Spleen (tissue), 11 donors: ENCODE data around the gene ABAT. TPM values are rescaled to one million over a fixed set of nuclear protein-coding genes. Genes with fewer than 3 reads are reported as not detected.
A peak's percentile ranks its signal among the peaks of the same experiment; 100 is the strongest.

Experiments used
- DNase-seq: peaks from one replicate; pipeline ENCODE4 v3.0.0-alpha.2; 2020
- H3K27ac ChIP-seq, 8 donors: fragments of 200-600 bp; sonication (generic) in 7 of 8; 1 replicate in 4 of 8; 2 replicates in 4 of 8; pipeline versions ENCODE4 v1.5.0 to v1.8.0; 2016 to 2021; ENCODE audit warnings: inconsistent platforms in 4 of 8, mild to moderate bottlenecking in 4 of 8, moderate library complexity in 1 of 8
- H3K27me3 ChIP-seq, 7 donors: fragments of 200-600 bp; sonication (generic) in 6 of 7; replicated peaks in 1 of 7; 1 replicate in 4 of 7; 2 replicates in 3 of 7; pipeline versions ENCODE4 v1.5.0 to v1.8.0; 2016 to 2021; ENCODE audit warnings: inconsistent platforms in 3 of 7, mild to moderate bottlenecking in 1 of 7
- H3K36me3 ChIP-seq, 6 donors: fragments of 200-600 bp; sonication (generic) in 5 of 6; 1 replicate in 4 of 6; 2 replicates in 2 of 6; pipeline versions ENCODE4 v1.5.0 to v1.8.0; 2016 to 2021; ENCODE audit warnings: inconsistent platforms in 2 of 6
- H3K4me1 ChIP-seq, 6 donors: fragments of 200-600 bp; sonication (generic) in 5 of 6; 1 replicate in 3 of 6; 2 replicates in 3 of 6; pipeline versions ENCODE4 v1.5.0 to v1.8.0; 2016 to 2021; ENCODE audit warnings: inconsistent platforms in 3 of 6
- H3K4me3 ChIP-seq, 8 donors: fragments of 200-600 bp; sonication (generic) in 7 of 8; 1 replicate in 4 of 8; 2 replicates in 4 of 8; pipeline versions ENCODE4 v1.5.0 to v1.8.0; 2016 to 2021; ENCODE audit warnings: inconsistent platforms in 4 of 8, mild to moderate bottlenecking in 4 of 8, moderate library complexity in 2 of 8
- H3K9me3 ChIP-seq, 8 donors: fragments of 200-600 bp; sonication (generic) in 7 of 8; 1 replicate in 4 of 8; 2 replicates in 4 of 8; pipeline versions ENCODE4 v1.5.0 to v1.8.0; 2016 to 2021; ENCODE audit warnings: inconsistent platforms in 4 of 8
- CTCF ChIP-seq, 11 experiments: fragments of 200-600 bp in 7 of 11; fragments of 450-650 bp in 4 of 11; sonication (generic) in 4 of 11; IDR thresholded peaks in 8 of 11; conservative IDR thresholded peaks in 3 of 11; 1 replicate in 7 of 11; 2 replicates in 4 of 11; pipeline versions ENCODE4 v1.4.0 to v1.8.0; 2016 to 2021; ENCODE audit warnings: antibody characterized with exemption in 11 of 11, inconsistent platforms in 4 of 11, mild to moderate bottlenecking in 1 of 11
- POLR2A ChIP-seq, 3 donors: fragments of 450-650 bp; IDR thresholded peaks; one replicate each; pipeline ENCODE4 v1.5.1; 2017; ENCODE audit warnings: antibody characterized with exemption in 3 of 3, mild to moderate bottlenecking in 1 of 3
- POLR2AphosphoS5 ChIP-seq, 3 donors: sonication (generic); formaldehyde crosslinking; IDR thresholded peaks; one replicate each; pipeline ENCODE4 v1.5.1; 2017; ENCODE audit warnings: antibody characterized with exemption in 3 of 3
- WGBS, 5 donors: extraction: QIAGEN DNeasy Blood & Tissue Kit in 3 of 5; methylation state at CpG; one replicate each; pipeline versions ENCODE4 v1.1.5 to v1.1.7; 2013 to 2018; 5-methylcytosine and 5-hydroxymethylcytosine counted together
- intact Hi-C: fragments of 100-400 bp; cut with DNase I; formaldehyde crosslinking; loops from one replicate; pipeline ENCODE4 v1.15.0; 2023; ENCODE audit warnings: low total_unique reads
- polyA plus RNA-seq, 3 donors: library from polyadenylated mRNA; stranded (reverse); fragments of 200-250 nt; gene quantifications; one replicate each; pipeline ENCODE4 v1.2.1, GENCODE V29; 2013
- total RNA-seq, 7 donors: library from RNA; depleted of rRNA in 3 of 7; stranded (reverse); fragments of >200 nt in 3 of 7; fragmentation: NEBNext Ultra II Directional in 4 of 7; extraction: Animal tissue kit (Norgen Biotek cat#: 25700) in 4 of 7; gene quantifications; one replicate each; pipeline versions ENCODE4 v1.1.0 to v1.2.1, GENCODE V29; 2016 to 2021
- donor health status: healthy with polysubstance abuse.
- donor health status: DM: no; HTN: no; CAD: no; lungs with moderate emphysema.
- donor health status: DM: no; HTN: no; CAD: no.
- donor health status: Bipolar disorder and iron deficiency.
- donor health status: healthy.
- donor health status: DM: no; HTN: no; CAD: no.
- donor health status: DM: yes; HTN: yes; CAD: no.

The ABAT gene
- total and polyA plus RNA-seq, 10 donors: 3.9 to 13.5 (median 8.3) TPM

DNA sequence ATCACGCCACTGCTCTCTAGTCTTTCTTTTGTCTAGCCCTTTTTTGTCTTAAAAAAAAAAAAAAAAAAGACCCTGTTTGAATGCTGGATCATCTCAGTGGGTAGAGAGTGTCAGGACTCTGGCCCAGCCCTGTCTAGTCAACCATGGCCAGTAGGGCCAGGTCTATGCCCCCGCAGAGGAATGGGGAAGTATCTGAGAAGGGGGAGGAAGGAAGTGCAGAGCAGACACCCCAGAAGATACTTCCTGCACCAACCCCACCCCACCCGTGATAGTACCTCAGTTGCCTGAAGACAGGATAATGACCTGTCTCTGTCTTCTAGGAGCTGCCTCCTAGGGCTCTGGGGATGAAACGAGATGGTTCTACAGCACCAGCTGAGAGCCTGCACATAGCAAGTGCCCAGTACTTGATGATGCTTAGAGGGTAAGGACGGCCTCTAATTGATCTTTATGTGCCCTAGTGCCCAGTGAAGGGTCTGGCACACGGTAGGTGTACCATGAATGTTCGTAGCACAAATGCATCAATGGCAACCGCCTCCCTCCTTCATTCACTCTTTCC lies 55.4 kb downstream of the ABAT start:
- peak; percentile 87 for DNase-seq
- WGBS, 5 donors: 57 to 75% (median 67%) methylated on average over 8 of the region's 8 CpGs
- Histone ChIP-seq H3K4me1 (peaks cover 4 to 30% (median 12%) of the 10 kb centered on the region in 6 donors), H3K36me3 (no peaks in the 10 kb centered on the region), H3K27ac (peak overlapping the region in 3 of 8 donors; percentile 7 to 60 (median 47)), H3K4me3 (no peak overlapping the region), H3K9me3 (peaks cover 0 to 9% (median 3%) of the 10 kb centered on the region in 8 donors), H3K27me3 (no peaks in the 10 kb centered on the region)
- TF ChIP-seq CTCF (IDR thresholded peaks at IDR 0.05 in 8 of 11, conservative IDR thresholded peaks at IDR 0.05 in 3 of 11) (no peak), POLR2A (IDR thresholded peaks at IDR 0.05) (no peak), POLR2AphosphoS5 (IDR thresholded peaks at IDR 0.05) (no peak)
- intact Hi-C loops: no loop called here

DNA sequence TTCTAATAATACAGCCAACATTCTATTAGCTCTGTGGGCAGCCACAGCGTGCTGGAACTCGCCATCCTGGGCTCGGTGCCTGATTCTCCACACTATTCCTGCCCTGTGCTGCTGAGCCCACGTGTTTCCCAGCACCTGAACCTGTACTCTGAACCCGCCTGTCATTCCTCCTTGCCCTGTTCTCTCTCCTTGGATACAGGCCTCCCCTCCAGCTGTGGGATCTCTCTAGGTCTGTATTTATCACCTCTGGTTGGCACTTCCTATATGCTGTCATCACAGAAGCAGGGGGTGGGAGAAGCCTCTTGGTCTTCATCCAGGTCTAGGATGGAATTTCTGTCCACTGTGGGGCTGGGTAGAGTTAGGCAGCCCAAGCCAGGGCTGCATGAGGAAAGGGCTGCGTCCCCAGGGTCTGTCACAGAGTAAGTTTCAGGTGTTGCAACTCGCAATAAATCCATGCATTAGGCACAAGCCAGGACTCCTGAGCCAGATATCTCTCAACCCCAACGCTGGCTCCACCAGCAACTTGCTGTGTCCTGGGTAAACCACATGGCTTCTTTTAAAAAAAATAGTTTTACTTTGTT lies 56.0 kb downstream of the ABAT start:
- TF ChIP-seq CTCF (IDR thresholded peaks at IDR 0.05 in 8 of 11, conservative IDR thresholded peaks at IDR 0.05 in 3 of 11): no peak
- TF ChIP-seq POLR2AphosphoS5 (IDR thresholded peaks at IDR 0.05): no peak
- TF ChIP-seq POLR2A (IDR thresholded peaks at IDR 0.05): no peak
- H3K4me1 ChIP-seq: peaks cover 4 to 30% (median 12%) of the 10 kb centered on the region in 6 donors
- DNase-seq: peak; percentile 41
- peaks cover 0 to 9% (median 3%) of the 10 kb centered on the region in 8 donors for H3K9me3 ChIP-seq
- no peaks in the 10 kb centered on the region for H3K36me3 ChIP-seq
- peak overlapping the region in 3 of 8 donors; percentile 7 to 60 (median 47) for H3K27ac ChIP-seq
- intact Hi-C loops: no loop called here
- H3K27me3 ChIP-seq: no peaks in the 10 kb centered on the region
- 85 to 94% (median 91%) methylated on average over 8 of the region's 8 CpGs for WGBS, 5 donors
- no peak overlapping the region for H3K4me3 ChIP-seq

- Histone ChIP-seq H3K4me3 (no peak overlapping the region), H3K9me3 (peaks cover 0 to 9% (median 3%) of the 10 kb centered on the region in 8 donors), H3K27ac (no peak overlapping the region), H3K27me3 (no peaks in the 10 kb centered on the region), H3K36me3 (peaks cover 0 to 8% (median 0%) of the 10 kb centered on the region in 6 donors), H3K4me1 (peaks cover 4 to 29% (median 12%) of the 10 kb centered on the region in 6 donors)
- WGBS, 5 donors: 91 to 95% (median 93%) methylated on average over 5 of the region's 5 CpGs
- intact Hi-C loops: no loop called here
- TF ChIP-seq CTCF (IDR thresholded peaks at IDR 0.05 in 8 of 11, conservative IDR thresholded peaks at IDR 0.05 in 3 of 11): no peak
- no peak for TF ChIP-seq POLR2AphosphoS5 (IDR thresholded peaks at IDR 0.05)
- TF ChIP-seq POLR2A (IDR thresholded peaks at IDR 0.05): no peak
- DNase-seq: no peak
These were observed 59.6 kb downstream of the ABAT start for GRCh38 chr16:8733849-8734540.

- peak; percentile 58 for DNase-seq
- TF ChIP-seq CTCF (IDR thresholded peaks at IDR 0.05 in 8 of 11, conservative IDR thresholded peaks at IDR 0.05 in 3 of 11) (no peak), POLR2AphosphoS5 (IDR thresholded peaks at IDR 0.05) (no peak), POLR2A (IDR thresholded peaks at IDR 0.05) (no peak)
- Histone ChIP-seq H3K4me3 (no peak overlapping the region), H3K36me3 (peaks cover 0 to 8% (median 0%) of the 10 kb centered on the region in 6 donors), H3K9me3 (peaks cover 0 to 9% (median 3%) of the 10 kb centered on the region in 8 donors), H3K27me3 (no peaks in the 10 kb centered on the region), H3K4me1 (peaks cover 0 to 13% (median 0%) of the 10 kb centered on the region in 6 donors), H3K27ac (no peak overlapping the region)
- 89 to 95% (median 94%) methylated on average over 5 of the region's 5 CpGs for WGBS, 5 donors
- intact Hi-C loops: no loop called here
These were observed 61.2 kb downstream of the ABAT start for GRCh38 chr16:8735574-8735973.
